SK-N-MC (cell line): Measurements from ENCODE around the gene ALKBH6.

ENCODE experiments used
- DNase-seq: peaks from one replicate; pipeline ENCODE4 v3.0.0-alpha.2; 2011; ENCODE audit warnings: low read depth, low spot score
- H3K27ac ChIP-seq: fragments of 200-600 bp; sonication (generic); 2 replicates; pipeline ENCODE4 v1.5.1; 2016; ENCODE audit warnings: mixed run types
- H3K36me3 ChIP-seq: fragments of 200-600 bp; sonication (generic); 2 replicates; pipeline ENCODE4 v1.6.1; 2017; ENCODE audit warnings: antibody characterized with exemption, low read length, mixed read lengths; ENCODE audit not compliant: insufficient read depth
- H3K4me3 ChIP-seq: fragments of 200-600 bp; sonication (generic); 2 replicates; pipeline ENCODE4 v1.5.1; 2016
- H3K9ac ChIP-seq: fragments of 200-600 bp; sonication (generic); 2 replicates; pipeline ENCODE4 v1.8.0; 2017; ENCODE audit warnings: mixed run types, mixed read lengths; ENCODE audit not compliant: insufficient read length
- H3K9me3 ChIP-seq: fragments of 200-600 bp; sonication (generic); 2 replicates; pipeline ENCODE4 v1.6.1; 2017; ENCODE audit warnings: low read depth, mild to moderate bottlenecking, antibody characterized with exemption, low read length, moderate library complexity, mixed read lengths
- EZH2 ChIP-seq: fragments of 200-600 bp; sonication (generic); IDR thresholded peaks from one replicate; pipeline ENCODE4 v1.6.1; 2017; ENCODE audit warnings: antibody characterized with exemption
- FOXP2 ChIP-seq: optimal IDR thresholded peaks from 2 replicates; pipeline ENCODE3; 2011; ENCODE audit warnings: mild to moderate bottlenecking, moderate library complexity; ENCODE audit not compliant: insufficient read depth; ENCODE audit errors: extremely low read length, control extremely low read depth
- POLR2AphosphoS5 ChIP-seq: IDR thresholded peaks from 2 replicates; pipeline ENCODE4 v1.6.1; 2012; ENCODE audit warnings: mild to moderate bottlenecking, low read depth, low read length, borderline replicate concordance

Gene ALKBH6

GRCh38 chr19:36032251-36033104 is 18.5 kb upstream of the ALKBH6 start, which contains the start of gene CLIP3:
Gene CLIP3, minus strand, starts transcription at chr19:36032873. Its CDS starts 516 bp downstream, at chr19:36032357.
- no peak within 1 kb of the TSS for H3K27ac ChIP-seq
- H3K9ac ChIP-seq: peak within 1 kb of the TSS; percentile 0
- no peak for DNase-seq
- no peaks in the 10 kb centered on the region for H3K36me3 ChIP-seq
- TF ChIP-seq FOXP2 (no peak), POLR2AphosphoS5 (peak; percentile 42; the same call in 1 of the 2 replicates), EZH2 (no peak)
- H3K9me3 ChIP-seq: no peaks in the 10 kb centered on the region
- peak within 1 kb of the TSS; percentile 71 for H3K4me3 ChIP-seq

DNA sequence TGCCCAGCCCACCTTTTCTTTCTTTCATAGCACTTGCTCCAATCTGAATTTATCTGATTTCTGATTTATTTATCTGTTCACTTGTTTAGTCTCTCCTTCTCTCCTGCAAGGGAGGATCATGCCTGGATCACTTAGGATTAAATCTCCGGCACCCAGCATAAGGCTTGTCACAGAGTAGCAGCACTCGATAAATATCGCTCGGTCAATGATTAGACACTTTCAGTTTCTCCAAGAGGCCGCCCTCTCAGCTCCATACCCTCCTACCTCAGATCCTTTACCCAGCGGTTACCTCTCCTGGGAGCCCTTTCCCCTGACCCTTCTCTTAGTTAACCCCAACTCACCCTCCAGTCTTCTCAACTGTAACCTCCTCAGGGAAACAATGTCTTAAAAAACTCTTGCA is 17.3 kb upstream of the ALKBH6 start:
- Histone ChIP-seq H3K4me3 (no peak overlapping the region), H3K27ac (no peak overlapping the region)
- no peak for DNase-seq

DNA sequence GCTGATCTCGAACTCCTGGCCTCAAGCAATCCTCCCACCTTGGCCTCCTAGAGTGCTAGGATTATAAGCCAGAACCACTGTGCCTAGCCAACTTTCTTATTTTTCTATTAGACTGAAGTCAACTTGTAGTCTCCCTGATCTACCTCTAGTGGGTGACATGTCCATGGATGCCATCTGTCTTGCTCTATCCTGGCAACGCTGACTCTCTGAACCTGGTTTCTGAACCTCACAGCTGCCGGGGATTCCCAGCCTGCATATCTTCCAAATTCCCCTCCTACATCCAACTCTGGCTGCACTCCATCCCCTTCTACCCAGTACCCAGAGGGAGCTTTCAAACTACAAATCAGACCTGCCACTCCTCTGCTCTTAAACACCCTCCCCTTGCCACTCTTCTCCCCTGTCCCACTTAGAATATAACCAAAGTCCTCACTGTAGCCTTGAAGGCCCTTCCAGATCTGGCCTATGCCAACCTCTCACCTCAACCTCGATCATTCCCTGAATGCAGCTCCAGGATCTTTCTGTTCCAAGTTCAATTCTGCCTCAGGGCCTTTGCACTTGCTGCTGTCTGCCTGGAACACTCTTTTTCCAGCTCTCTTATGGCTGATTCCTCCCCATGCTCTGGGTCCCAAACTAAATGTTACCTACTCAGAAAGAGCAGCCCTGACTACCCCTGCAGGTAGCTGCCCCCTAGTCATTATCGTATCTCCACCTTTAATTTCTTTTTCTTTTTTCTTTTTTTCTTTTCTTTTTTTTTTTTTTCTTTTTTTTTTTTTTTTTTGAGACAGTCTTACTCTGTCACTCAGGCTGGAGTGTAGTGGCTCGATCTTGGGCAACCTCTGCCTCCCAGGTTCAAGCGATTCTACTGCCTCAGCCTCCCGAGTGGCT is 16.5 kb upstream of the ALKBH6 start:
- no peak for DNase-seq
- Histone ChIP-seq H3K9ac (no peak overlapping the region), H3K9me3 (no peaks in the 10 kb centered on the region), H3K27ac (no peak overlapping the region), H3K36me3 (no peaks in the 10 kb centered on the region), H3K4me3 (no peak overlapping the region)
- TF ChIP-seq EZH2 (no peak), FOXP2 (no peak), POLR2AphosphoS5 (no peak)

More for the DNA sequence above, 17.3 kb upstream of the ALKBH6 start:
- Histone ChIP-seq H3K9me3 (no peaks in the 10 kb centered on the region), H3K9ac (no peak overlapping the region), H3K36me3 (no peaks in the 10 kb centered on the region)
- TF ChIP-seq FOXP2: no peak

DNA sequence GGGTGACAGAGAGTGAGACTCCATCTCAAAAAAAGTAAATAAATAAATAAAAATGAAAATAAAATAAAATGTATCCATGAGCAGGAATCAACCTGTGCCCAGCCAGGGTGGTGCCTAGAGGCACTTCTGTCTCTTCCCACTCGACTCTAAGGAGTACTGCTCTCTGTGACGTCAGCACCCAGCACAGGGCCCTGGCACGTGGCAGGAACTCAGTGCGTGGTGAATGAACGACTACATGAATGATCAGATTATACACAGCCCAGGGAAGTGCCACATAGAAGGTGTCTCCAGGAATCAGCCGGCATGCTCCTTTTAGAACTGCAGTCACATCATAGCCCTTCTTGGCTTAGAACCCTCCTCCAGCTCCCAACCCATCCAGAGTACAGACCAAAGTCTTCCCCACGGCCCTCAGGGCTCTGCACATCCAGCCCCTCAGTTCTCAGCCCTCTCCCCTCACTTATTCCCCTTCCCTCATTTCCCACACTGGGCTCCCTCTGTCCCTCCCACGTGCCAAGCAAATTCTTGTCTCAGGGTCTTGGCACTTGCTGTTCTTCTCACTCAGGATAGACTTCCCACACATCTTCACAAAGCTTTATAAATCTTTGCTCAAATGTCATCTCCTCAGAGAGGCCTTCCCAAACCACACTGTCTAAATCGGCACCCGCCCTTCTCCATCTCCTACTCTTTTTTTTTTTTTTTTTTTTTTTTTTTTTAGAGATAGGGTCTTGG is 14.5 kb upstream of the ALKBH6 start:
- Histone ChIP-seq H3K9ac (no peak overlapping the region), H3K4me3 (no peak overlapping the region), H3K36me3 (no peaks in the 10 kb centered on the region; the same call in 1 of the 2 replicates), H3K9me3 (no peaks in the 10 kb centered on the region), H3K27ac (no peak overlapping the region)
- no peak for DNase-seq
- TF ChIP-seq FOXP2 (no peak), EZH2 (no peak), POLR2AphosphoS5 (no peak)

- Histone ChIP-seq H3K27ac (no peak overlapping the region), H3K9ac (no peak overlapping the region), H3K4me3 (no peak overlapping the region), H3K36me3 (no peaks in the 10 kb centered on the region; the same call in 1 of the 2 replicates), H3K9me3 (no peaks in the 10 kb centered on the region)
- DNase-seq: no peak
- TF ChIP-seq EZH2 (no peak), FOXP2 (no peak), POLR2AphosphoS5 (no peak)
Observed at GRCh38 chr19:36027696-36028095, 13.7 kb upstream of the ALKBH6 start.

DNA sequence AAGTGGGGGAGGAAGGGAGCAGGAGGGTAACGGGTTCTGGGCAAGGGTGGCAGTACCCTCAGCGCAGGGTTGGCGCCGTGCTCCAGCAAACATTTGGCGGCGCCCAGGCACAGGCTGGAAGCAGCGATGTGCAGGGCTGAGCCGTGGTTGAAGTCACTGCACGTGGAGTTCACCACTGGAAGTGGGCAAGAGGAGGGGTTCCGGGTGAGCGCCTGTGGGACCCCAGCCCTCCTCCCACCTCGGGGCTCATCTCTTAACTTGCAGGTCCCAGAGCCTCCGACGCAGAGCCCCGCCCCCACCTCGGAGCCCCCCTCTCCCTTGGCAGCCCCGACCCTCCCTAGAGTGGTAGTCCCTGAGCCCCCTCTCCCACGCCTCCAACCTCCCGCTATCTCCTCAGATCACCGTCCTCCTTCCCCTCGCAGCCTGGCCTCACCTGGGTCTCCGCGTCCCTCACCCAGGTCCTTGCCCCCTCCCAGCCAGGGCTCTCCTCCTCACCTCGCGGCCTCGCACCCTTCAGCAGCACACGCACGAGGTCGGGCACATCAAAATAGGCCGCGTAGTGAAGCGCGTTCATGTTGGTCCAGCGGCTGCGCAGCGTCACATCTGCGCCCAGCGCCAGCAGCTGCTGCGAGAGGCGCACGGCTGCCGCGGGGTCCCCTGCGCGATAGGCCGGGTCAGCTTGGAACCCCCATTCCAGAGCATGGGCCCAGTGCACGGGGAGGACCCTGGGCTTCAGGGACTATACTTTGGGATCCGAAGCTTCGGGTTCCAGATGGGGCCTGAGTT is 12.3 kb upstream of the ALKBH6 start:
- no peak for DNase-seq
- no peaks in the 10 kb centered on the region for H3K9me3 ChIP-seq
- TF ChIP-seq FOXP2 (no peak), EZH2 (no peak), POLR2AphosphoS5 (no peak)
- no peaks in the 10 kb centered on the region; the same call in 1 of the 2 replicates for H3K36me3 ChIP-seq
- H3K9ac ChIP-seq: no peak overlapping the region
- H3K27ac ChIP-seq: no peak overlapping the region
- no peak overlapping the region for H3K4me3 ChIP-seq

DNA sequence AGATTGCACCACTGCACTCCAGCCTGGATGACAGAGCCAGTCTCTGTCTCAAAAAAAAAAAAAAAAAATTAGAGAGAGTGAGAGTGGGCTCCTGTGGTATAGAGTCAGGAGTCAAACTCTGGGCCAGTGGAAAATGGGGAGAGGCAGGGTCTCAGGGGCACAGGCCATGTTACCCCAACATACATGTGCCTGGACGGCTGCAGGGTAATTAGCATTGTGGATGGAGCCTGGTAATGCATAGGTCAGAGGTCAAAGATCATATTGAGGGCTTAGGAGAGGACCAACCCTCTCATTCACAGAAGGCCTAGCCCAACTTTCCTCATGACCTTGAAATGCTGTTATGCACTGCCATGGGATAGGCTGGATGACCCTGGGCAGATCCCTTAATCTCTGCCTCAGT is 11.5 kb upstream of the ALKBH6 start:
- Histone ChIP-seq H3K27ac (no peak overlapping the region), H3K9me3 (no peaks in the 10 kb centered on the region), H3K9ac (no peak overlapping the region), H3K4me3 (no peak overlapping the region), H3K36me3 (no peaks in the 10 kb centered on the region; the same call in 1 of the 2 replicates)
- no peak for DNase-seq
- TF ChIP-seq POLR2AphosphoS5 (no peak), FOXP2 (no peak), EZH2 (no peak)

DNA sequence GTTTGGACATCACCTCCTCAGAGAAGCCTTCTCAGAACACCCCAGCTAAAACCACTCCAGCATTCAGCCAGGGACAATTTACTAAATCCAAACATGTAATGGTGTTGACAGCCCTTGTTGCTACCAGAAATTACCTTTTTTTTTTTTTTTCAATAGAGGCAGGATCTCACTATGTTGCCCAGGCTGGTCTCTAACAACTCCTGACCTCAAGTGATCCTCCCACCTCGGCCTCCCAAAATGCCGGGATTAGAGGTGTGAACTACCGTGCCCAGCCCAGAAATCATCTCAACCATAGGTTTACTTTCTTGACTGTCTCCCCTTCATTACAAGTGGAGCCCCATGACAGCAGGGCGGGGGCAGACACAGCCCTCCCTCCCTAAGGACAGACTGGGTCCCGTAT is 9.4 kb upstream of the ALKBH6 start:
- Histone ChIP-seq H3K4me3 (no peak overlapping the region), H3K9me3 (no peaks in the 10 kb centered on the region), H3K36me3 (no peaks in the 10 kb centered on the region; the same call in 1 of the 2 replicates), H3K27ac (no peak overlapping the region), H3K9ac (no peak overlapping the region)
- DNase-seq: no peak
- TF ChIP-seq EZH2 (no peak), POLR2AphosphoS5 (no peak), FOXP2 (no peak)
